ENCODE measurements around the gene NDUFA7. TPM values are rescaled to one million over a fixed set of nuclear protein-coding genes. Genes with fewer than 3 reads are reported as not detected.

Gene NDUFA7
- total RNA-seq, 1 donor from 2014 or later = 40.3 TPM

GRCh38 chr19:8262431-8262830 is 58.7 kb downstream of the NDUFA7 start:
- no peak for DNase-seq (ENCODE audit: low spot score in 2 of 2, unreplicated experiment in 2 of 2)

GRCh38 chr19:8261881-8262280 is 59.3 kb downstream of the NDUFA7 start:
- Mint-ChIP-seq H3K27ac (no peak overlapping the region), H3K4me1 (peaks cover 2% of the 10 kb centered on the region), H3K36me3 (peaks cover 20% of the 10 kb centered on the region), H3K9me3 (peaks cover 9% of the 10 kb centered on the region), H3K27me3 (ENCODE audit: low read depth) (no peaks in the 10 kb centered on the region), H3K4me3 (no peak overlapping the region)
- no peak for TF ChIP-seq CTCF (IDR thresholded peaks at IDR 0.05; ENCODE audit: unreplicated experiment)
- no peak for DNase-seq (ENCODE audit: low spot score in 2 of 2, unreplicated experiment in 2 of 2)

More at GRCh38 chr19:8262431-8262830, 58.7 kb downstream of the NDUFA7 start:
- Mint-ChIP-seq H3K27me3 (ENCODE audit: low read depth) (no peaks in the 10 kb centered on the region), H3K9me3 (peaks cover 9% of the 10 kb centered on the region), H3K4me3 (no peak overlapping the region), H3K36me3 (peaks cover 16% of the 10 kb centered on the region), H3K4me1 (no peaks in the 10 kb centered on the region), H3K27ac (no peak overlapping the region)
- no peak for TF ChIP-seq CTCF (IDR thresholded peaks at IDR 0.05; ENCODE audit: unreplicated experiment)

- H3K4me3 Mint-ChIP-seq = no peak overlapping the region
- H3K9me3 Mint-ChIP-seq = peaks cover 9% of the 10 kb centered on the region
- no peak for DNase-seq (ENCODE audit: low spot score in 2 of 2, unreplicated experiment in 2 of 2)
- H3K27ac Mint-ChIP-seq = no peak overlapping the region
- no peaks in the 10 kb centered on the region for H3K27me3 Mint-ChIP-seq (ENCODE audit: low read depth)
- peaks cover 22% of the 10 kb centered on the region for H3K36me3 Mint-ChIP-seq
- TF ChIP-seq CTCF (IDR thresholded peaks at IDR 0.05; ENCODE audit: unreplicated experiment) = no peak
- peaks cover 2% of the 10 kb centered on the region for H3K4me1 Mint-ChIP-seq
These were observed 59.8 kb downstream of the NDUFA7 start for GRCh38 chr19:8261347-8261746.

Other genes starting within 250 kb of the NDUFA7 start
- 115 to 124 TPM (median 120 TPM) in 3 replicates for gene FBN3, start 171.8 kb downstream of the NDUFA7 start, total RNA-seq
- 60.1 to 72.7 TPM (median 67.0 TPM) in 3 replicates for gene CERS4, start 112.0 kb downstream of the NDUFA7 start, total RNA-seq
- 42.0 to 44.5 TPM (median 42.8 TPM) in 3 replicates for gene CD320, start 13.0 kb downstream of the NDUFA7 start, total RNA-seq
- gene RPS28, start 121 bp upstream of the NDUFA7 start, total RNA-seq = 1,343 to 1,395 TPM (median 1,352 TPM) in 3 replicates
- gene KANK3, start 21.9 kb upstream of the NDUFA7 start, total RNA-seq = 1.8 to 2.3 TPM (median 2.1 TPM) in 3 replicates
- gene ANGPTL4, start 42.8 kb upstream of the NDUFA7 start, total RNA-seq = 2.0 to 3.7 TPM (median 3.5 TPM) in 3 replicates
- gene RAB11B, start 69.0 kb upstream of the NDUFA7 start, total RNA-seq = 150 to 151 TPM (median 150 TPM) in 3 replicates
- 20.7 to 21.4 TPM (median 21.4 TPM) in 3 replicates for gene MARCHF2, start 91.9 kb upstream of the NDUFA7 start, total RNA-seq
- 249 to 259 TPM (median 252 TPM) in 3 replicates for gene HNRNPM, start 123.6 kb upstream of the NDUFA7 start, total RNA-seq
- gene PRAM1, start 181.3 kb upstream of the NDUFA7 start, total RNA-seq = 0.70 to 1.2 TPM (median 0.94 TPM) in 3 replicates
- gene ZNF414, start 192.8 kb upstream of the NDUFA7 start, total RNA-seq = 33.5 to 37.1 TPM (median 35.5 TPM) in 3 replicates

All from mesothelial cell of epicardium (in vitro differentiated cells).